Stomach (tissue), 4 donors: ENCODE results near the gene ZNF691.

Experiments
- CTCF ChIP-seq, 7 experiments: fragments of 450-650 bp in 4 of 7; fragments of 200-600 bp in 3 of 7; sonication (generic) in 3 of 7; IDR thresholded peaks; one replicate each; pipeline ENCODE4 v1.5.1; 2016 to 2019; ENCODE audit warnings: antibody characterized with exemption in 7 of 7, control low read depth in 2 of 7, mild to moderate bottlenecking in 1 of 7
- EP300 ChIP-seq: sonication (generic); formaldehyde crosslinking; IDR thresholded peaks from one replicate; pipeline ENCODE4 v1.6.1; 2017; ENCODE audit warnings: antibody characterized with exemption

GRCh38 chr1:42841010-42841409 is 5.4 kb upstream of the ZNF691 start:
- TF ChIP-seq CTCF (IDR thresholded peaks at IDR 0.05) (no peak), EP300 (no peak)
